ENCODE measurements around the gene PRDM16.
A peak's percentile ranks its signal among the peaks of the same experiment; 100 is the strongest.

PRDM16 gene

GRCh38 chr1:3459940-3460671 is 391.1 kb downstream of the PRDM16 start:
- peak; percentile 37 to 39 for DNase-seq (ENCODE audit: low read depth in 1 of 2, low spot score in 1 of 2)
- in situ Hi-C loops (cut with HindIII; ENCODE audit: low pct_unique_long_range_greater_than_20kb, low sequenced_read_pairs) = no loop called here
- TF ChIP-seq JUND (IDR thresholded peaks at IDR 0.05; ENCODE audit: low read depth) = no peak

DNA sequence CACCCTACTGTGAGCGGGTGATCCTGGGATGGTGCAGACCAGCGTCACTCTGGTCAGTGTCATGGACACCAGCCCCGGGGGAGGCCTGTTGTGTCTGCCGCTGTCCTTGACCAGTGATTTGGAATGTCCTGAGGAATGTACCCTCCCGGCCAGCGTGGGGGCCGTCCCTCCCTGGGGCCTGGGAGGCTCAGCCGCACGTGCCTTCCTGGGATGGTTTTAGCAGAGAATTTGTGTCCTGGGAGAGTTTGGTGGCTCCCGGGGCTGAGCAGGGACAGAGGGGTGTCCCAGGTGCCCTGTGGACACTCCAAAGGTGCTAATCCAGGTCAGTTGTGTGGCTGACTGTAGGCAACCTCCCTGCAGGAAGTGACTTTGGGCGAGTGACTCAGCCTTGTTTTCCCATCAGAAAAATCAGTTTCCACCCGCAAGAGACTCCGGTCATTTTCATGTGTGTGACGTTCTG is 391.7 kb downstream of the PRDM16 start:
- TF ChIP-seq JUND (IDR thresholded peaks at IDR 0.05; ENCODE audit: low read depth) = no peak
- no peak for DNase-seq (ENCODE audit: low read depth in 1 of 2, low spot score in 1 of 2)
- in situ Hi-C loops (cut with HindIII; ENCODE audit: low pct_unique_long_range_greater_than_20kb, low sequenced_read_pairs) = no loop called here

- no peak for TF ChIP-seq JUND (IDR thresholded peaks at IDR 0.05; ENCODE audit: low read depth)
- in situ Hi-C loops (cut with HindIII; ENCODE audit: low pct_unique_long_range_greater_than_20kb, low sequenced_read_pairs) = no loop called here
- DNase-seq (ENCODE audit: low read depth in 1 of 2, low spot score in 1 of 2) = no peak
These were observed 392.4 kb downstream of the PRDM16 start for GRCh38 chr1:3461238-3461933.

GRCh38 chr1:3461934-3462275 is 392.9 kb downstream of the PRDM16 start:
- in situ Hi-C loops (cut with HindIII; ENCODE audit: low pct_unique_long_range_greater_than_20kb, low sequenced_read_pairs) = no loop called here
- TF ChIP-seq JUND (IDR thresholded peaks at IDR 0.05; ENCODE audit: low read depth) = no peak
- no peak for DNase-seq (ENCODE audit: low read depth in 1 of 2, low spot score in 1 of 2)

DNA sequence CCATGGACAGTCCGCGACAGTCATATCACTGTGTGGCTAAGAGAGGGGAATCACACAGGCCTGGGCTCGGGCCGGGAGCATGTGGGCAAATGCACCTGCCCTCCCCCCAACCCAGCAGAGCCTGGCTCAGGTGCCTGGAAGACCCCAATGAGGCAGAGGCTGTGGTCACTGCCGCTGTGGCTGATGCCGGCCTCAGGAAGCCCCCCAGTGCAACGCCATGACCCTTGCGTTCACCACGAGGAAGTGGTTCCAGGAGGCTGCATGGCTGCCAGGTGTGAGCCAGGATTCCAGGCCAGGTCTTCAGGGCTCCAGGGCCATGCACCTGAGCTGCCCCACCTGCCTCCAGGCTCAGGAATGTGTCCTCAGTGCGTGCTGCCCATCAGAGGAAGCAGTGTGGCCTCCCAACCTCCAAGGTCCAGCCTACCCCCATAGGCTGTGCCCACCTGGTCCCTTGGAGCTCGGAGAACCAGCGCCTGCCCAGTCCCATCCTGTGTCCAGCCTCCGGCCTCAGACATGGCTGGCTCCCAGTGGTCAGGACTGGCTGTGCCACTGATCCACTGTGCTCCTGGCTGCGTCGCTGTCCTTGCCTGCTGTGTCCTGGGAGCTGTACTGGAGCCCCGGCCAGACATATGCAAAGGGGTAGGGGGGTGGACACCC is 393.5 kb downstream of the PRDM16 start:
- no peak for DNase-seq (ENCODE audit: low read depth in 1 of 2, low spot score in 1 of 2)
- in situ Hi-C loops (cut with HindIII; ENCODE audit: low pct_unique_long_range_greater_than_20kb, low sequenced_read_pairs) = no loop called here
- TF ChIP-seq JUND (IDR thresholded peaks at IDR 0.05; ENCODE audit: low read depth) = no peak

- DNase-seq (ENCODE audit: low read depth in 1 of 2, low spot score in 1 of 2) = no peak
- in situ Hi-C loops (cut with HindIII; ENCODE audit: low pct_unique_long_range_greater_than_20kb, low sequenced_read_pairs) = no loop called here
- TF ChIP-seq JUND (IDR thresholded peaks at IDR 0.05; ENCODE audit: low read depth) = no peak
These were observed 394.0 kb downstream of the PRDM16 start for GRCh38 chr1:3463013-3463385.

GRCh38 chr1:3463408-3463863 is 394.4 kb downstream of the PRDM16 start:
- in situ Hi-C loops (cut with HindIII; ENCODE audit: low pct_unique_long_range_greater_than_20kb, low sequenced_read_pairs) = no loop called here
- no peak for DNase-seq (ENCODE audit: low read depth in 1 of 2, low spot score in 1 of 2)
- no peak for TF ChIP-seq JUND (IDR thresholded peaks at IDR 0.05; ENCODE audit: low read depth)

- TF ChIP-seq JUND (IDR thresholded peaks at IDR 0.05; ENCODE audit: low read depth) = no peak
These were observed 395.1 kb downstream of the PRDM16 start for GRCh38 chr1:3463891-3464648.

DNA sequence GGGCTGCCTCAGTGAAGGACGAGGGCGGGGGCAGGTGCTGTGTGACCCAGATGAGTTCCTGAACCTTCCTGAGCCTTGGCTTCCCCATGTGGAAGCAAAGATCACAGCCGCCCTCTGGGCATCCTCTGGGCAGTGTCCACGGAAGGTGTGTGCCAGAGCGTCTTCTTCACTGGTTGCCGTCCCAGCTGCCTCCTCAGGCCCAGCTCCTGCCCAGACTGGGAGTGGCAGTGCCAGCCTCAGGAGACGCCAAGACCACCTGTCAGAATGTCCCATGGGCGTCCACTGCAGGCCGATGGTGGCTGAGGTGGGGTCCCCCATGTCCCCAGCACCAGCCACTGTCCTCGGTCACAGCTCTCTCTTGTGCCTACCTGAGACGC is 395.6 kb downstream of the PRDM16 start:
- TF ChIP-seq JUND (IDR thresholded peaks at IDR 0.05; ENCODE audit: low read depth) = no peak
- DNase-seq (ENCODE audit: low read depth in 1 of 2, low spot score in 1 of 2) = no peak
- in situ Hi-C loops (cut with HindIII; ENCODE audit: low pct_unique_long_range_greater_than_20kb, low sequenced_read_pairs) = no loop called here

More at GRCh38 chr1:3463891-3464648, 395.1 kb downstream of the PRDM16 start:
- in situ Hi-C loops (cut with HindIII; ENCODE audit: low pct_unique_long_range_greater_than_20kb, low sequenced_read_pairs) = no loop called here
- DNase-seq (ENCODE audit: low read depth in 1 of 2, low spot score in 1 of 2) = no peak

- TF ChIP-seq JUND (IDR thresholded peaks at IDR 0.05; ENCODE audit: low read depth) = no peak
- DNase-seq (ENCODE audit: low read depth in 1 of 2, low spot score in 1 of 2) = no peak
- in situ Hi-C loops (cut with HindIII; ENCODE audit: low pct_unique_long_range_greater_than_20kb, low sequenced_read_pairs) = no loop called here
These were observed 396.3 kb downstream of the PRDM16 start for GRCh38 chr1:3465091-3465934.

- in situ Hi-C loops (cut with HindIII; ENCODE audit: low pct_unique_long_range_greater_than_20kb, low sequenced_read_pairs) = no loop called here
- no peak for DNase-seq (ENCODE audit: low read depth in 1 of 2, low spot score in 1 of 2)
- TF ChIP-seq JUND (IDR thresholded peaks at IDR 0.05; ENCODE audit: low read depth) = no peak
These were observed 396.9 kb downstream of the PRDM16 start for GRCh38 chr1:3465935-3466321.

Measured in T47D (cell line).